Measurements from ENCODE around the gene CAV1.

- TF ChIP-seq CTCF (conservative IDR thresholded peaks at IDR 0.05 in 1 of 2, IDR thresholded peaks at IDR 0.05 in 1 of 2; ENCODE audit: low read depth in 1 of 2, low read length in 2 of 2), result no peak
- no peak for TF ChIP-seq EZH2 (IDR thresholded peaks at IDR 0.05; ENCODE audit: low read length, missing control alignments)
Observed at GRCh38 chr7:116521046-116521664, 3.7 kb upstream of the CAV1 start.

Data from fibroblast of lung (primary cell).